Measurements from ENCODE around the gene CTPS2.

The CTPS2 gene

DNA sequence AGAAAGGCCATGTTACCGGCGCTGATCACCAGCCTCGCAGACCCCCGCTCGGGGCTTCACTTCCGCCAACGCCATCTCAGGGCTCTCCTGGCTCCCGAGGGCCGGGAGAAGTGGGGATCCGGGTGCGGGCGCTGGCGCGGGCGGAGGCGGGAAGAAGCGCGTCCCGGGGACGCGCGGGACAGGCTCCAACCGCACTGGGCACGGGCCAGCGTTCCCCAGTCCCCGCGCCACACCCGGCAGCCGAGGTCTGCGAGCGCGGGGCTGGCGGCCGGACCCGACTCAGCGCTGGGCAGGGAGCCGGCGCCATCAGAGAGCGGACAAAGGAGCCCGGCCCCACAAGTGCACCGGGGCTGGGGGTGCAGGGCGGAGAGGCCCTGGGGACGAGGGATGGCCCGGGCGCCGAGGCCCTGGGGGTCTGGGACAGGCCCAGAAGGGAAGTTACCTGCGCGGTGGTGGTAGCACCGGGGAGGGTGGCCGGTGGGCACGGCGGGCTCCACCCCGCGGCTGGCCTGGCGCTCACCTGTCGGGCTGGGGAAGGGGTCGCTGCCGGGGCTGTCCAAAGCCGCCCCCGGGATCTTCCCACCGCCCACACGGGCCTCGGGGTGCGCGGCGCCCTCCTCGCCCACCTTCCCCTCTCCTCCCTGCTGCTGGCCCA lies 449 bp downstream of the CTPS2 start:
- DNase-seq (ENCODE audit: low read depth in 2 of 2): no peak

DNA sequence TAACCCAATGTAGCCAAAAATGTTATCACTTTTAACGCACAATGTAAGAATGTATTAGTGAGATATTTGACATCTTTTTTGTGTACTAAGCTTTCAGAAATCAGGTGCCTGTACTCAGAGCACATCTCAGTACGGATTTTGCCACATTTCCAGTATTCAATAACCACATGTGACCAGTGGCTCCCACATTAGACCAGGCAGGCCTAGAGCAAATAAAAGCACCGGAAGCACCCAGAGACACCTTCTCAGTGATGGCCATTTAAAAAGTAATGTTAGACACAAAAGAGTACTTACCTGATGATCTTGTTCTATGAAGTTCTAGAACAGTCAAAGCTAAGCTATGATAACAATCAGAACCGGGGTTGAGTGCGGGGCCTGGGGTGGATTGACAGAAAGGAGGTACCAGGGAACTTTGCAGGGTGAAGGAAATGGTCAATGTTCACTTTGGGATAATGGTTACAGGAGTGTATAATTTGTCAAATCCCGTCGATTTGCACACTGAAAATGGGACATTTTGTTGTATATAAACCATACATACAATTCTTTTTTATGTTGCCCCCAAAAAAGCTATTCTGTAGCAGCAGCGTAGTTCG lies 1.2 kb downstream of the CTPS2 start:
- DNase-seq (ENCODE audit: low read depth in 2 of 2): no peak

DNA sequence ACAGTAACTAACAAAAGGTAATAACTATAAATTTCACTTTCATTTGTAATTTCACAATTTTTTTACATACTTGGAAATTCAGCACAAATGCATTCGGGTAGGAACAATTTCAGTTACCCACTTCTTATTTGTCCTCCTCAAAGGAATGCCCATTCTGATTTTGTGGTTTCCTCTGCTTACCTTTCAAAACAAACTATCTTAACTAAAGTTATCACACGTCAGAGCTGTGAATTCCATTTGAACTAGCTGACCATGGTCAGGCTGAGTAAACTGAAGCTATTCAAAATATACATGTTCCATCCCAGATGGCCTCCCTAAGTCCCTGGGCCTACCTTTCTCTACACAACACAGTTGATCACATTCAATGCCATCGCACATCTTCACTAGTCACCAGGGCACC lies 4.5 kb downstream of the CTPS2 start:
- no peak for DNase-seq (ENCODE audit: low read depth in 2 of 2)

DNA sequence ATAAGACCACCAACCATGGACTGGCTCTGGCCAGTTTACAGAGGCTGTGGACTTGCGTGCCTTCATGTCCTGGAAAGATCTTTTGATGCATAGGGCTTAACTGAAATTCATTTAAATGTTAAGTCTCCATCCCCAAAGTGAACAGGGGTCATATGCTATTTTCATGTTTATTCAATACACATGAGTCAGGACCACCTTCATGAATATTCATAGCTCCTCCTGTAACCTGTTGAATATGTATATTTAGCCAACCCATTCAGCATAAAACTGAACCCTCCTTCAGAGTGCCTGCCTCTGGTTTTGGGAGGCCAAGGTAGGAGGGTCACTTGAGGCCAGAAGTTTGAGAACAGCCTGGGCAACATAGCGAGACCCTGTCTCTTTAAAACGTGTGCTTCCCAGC lies 7.1 kb downstream of the CTPS2 start:
- no peak for DNase-seq (ENCODE audit: low read depth in 2 of 2)

DNA sequence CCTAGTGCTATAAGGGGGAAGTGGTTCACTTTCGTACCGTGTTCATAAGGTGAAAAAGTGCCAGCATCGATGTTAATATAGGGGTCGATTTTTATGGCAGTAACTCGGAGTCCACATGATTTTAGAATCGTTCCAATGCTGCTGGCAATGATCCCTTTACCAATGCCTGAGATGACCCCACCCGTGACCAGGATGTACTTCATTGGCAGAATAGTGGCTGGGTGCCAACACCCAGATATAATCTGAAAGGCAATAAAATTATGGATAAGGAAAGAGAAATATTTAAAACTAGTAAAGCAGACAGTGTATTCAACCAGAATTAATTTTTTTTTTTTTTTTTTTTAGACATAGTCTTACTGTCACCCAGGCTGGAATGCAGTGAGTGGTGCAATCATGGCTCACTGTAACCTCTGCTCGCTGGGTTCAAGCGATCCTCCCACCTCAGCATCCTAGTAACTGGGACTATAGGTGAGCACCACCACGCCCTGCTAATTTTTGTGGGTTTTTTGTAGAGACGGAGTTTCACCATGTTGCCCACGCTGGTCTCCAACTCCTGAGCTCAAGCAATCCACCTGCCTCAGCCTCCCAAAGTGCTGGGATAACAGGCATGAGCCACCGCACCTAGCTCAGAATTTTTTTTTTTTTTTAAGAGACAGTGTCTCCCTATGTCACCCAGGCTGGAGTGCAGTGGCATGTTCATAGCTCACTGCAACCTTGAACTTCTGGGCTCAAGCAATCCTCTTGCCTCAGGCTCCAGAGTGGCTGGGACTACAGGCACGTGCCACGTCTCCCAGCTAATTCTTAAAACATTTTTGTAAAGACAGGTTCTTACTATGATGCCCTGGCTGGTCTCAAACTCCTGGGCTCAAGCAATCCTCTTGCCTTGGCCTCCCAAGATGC lies 9.5 kb downstream of the CTPS2 start:
- DNase-seq (ENCODE audit: low read depth in 2 of 2): no peak

DNA sequence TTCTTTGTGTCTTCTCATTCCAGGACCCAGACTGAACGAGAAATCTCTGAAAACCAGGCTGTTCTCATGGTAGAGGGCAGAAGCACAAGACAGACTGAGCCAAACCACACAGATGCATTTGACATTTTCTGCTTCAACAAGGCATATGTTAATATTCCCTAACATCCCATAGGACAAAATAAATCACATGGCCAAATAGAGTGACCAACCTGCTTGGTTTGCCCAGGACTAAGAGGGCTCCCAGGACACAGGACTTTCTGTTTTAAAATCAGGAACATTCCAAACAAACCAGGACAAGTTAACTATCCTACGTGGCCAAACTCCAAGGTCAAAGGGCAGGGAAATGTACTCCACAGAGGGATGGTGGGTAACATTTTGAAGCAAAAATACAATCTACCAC lies 11.7 kb downstream of the CTPS2 start:
- DNase-seq (ENCODE audit: low read depth in 2 of 2): no peak

DNA sequence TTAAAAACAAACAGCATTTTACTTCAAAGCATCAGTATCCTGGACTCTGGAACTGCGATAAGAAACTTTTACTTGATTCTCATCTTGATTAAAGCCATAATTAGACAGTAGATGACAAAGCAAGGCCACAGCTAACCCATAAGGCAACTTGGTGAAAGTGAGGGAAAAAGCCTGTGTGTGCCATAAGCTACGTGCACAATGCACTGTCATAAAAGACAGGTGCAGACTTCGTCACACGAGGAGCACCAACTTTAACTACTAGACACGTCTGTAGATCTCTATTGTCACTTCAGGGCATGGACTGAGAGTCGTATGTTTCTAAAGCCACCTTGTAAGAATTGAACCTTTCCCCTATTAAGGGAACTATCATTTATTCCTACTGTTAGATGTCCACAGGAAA lies 13.1 kb downstream of the CTPS2 start:
- no peak for DNase-seq (ENCODE audit: low read depth in 2 of 2)

DNA sequence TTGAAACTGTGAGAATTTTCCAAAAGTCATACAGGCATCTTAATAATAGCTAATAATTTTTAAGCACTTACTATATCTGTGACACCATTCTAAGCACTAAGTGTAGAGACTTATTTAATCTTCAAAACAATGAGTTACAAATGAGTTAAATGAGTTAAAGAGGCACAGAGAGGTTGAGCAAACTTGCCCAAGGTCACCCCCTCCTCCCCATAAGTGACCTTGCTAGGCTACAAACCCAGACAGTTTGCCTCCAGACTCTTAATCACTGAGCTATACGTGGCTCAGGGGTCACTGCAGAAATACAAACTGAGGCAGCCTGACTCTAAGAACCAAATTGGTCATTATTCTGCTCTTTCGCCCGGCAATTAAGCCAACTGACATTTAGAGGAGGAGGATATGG lies 15.5 kb downstream of the CTPS2 start:
- DNase-seq (ENCODE audit: low read depth in 2 of 2): no peak

DNA sequence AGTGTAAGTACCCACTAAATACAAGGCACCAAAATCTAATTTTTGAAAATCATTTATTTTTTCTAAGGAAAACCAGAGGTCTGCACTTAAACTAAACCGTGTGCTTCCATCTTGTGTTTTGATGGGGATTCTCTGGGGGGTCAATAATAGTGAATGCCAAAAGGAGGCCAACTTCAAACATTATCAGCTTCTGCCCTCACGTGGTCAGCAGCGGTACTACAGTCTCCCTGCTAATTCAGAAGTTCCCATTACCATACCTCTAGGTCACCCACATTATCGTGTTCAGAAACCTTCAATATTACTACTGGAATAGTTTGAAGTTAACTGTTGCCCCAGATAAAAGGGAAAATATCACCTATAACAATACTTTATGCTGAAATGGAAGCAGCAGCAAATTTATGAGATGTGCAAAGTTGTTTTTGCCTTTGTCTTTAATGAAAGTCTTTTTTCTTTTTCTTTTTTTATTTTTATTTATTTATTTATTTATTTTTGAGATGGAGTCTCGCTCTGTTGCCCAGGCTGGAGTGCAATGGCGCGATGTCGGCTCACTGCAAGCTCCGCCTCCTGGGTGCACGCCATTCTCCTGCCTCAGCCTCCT lies 17.3 kb downstream of the CTPS2 start:
- DNase-seq (ENCODE audit: low read depth in 2 of 2): peak in 1 of 2 donors; percentile 15

DNA sequence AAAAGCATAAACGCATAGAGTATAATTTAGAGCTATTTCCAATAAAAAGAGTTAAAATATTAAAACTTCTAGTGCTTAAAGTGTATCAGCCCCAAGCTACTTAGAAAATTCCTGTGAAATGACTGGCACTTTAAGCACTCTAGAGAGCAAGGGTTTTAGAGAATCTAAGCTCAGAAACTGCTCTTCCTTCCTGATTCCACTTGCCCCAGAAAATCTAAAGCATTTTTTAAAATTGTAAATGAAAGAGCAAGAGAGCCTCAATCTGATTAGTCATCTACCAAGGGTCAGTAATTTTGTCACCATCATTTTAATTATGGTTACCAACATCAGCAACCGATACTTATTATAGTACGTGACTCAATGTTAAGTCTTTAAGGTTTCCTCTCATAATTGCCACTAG lies 25.0 kb downstream of the CTPS2 start:
- no peak for DNase-seq (ENCODE audit: low read depth in 2 of 2)

DNA sequence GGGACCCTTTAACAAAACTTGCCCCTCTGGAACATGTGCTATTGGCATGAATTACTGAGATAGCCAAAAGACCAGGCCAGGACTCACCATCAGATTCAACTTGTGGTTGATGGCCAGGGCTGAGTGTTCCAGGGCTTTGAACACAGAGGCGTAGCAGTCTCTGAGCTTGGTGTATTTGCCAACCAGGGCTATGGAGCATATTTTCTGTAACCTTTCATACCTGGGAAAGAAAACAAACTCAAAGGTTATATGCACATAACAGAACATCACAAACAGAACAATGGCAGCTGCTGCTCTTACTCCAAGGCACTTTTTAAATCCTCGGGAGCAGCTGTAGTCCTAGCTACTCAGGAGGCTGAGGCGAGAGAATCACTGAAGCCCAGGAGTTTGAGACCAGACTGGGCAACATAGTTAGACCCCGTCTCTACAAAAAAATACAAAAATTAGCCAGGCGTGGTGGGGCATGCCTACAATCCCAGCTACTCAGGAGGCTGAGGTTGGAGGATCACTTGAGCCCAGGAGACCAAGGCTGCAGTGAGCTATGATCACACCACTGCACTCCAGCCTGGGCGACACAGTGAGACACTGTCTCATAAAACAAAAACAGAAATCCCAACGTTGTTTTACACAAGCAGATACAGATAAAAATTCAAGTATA lies 29.3 kb downstream of the CTPS2 start:
- no peak for DNase-seq (ENCODE audit: low read depth in 2 of 2)

DNA sequence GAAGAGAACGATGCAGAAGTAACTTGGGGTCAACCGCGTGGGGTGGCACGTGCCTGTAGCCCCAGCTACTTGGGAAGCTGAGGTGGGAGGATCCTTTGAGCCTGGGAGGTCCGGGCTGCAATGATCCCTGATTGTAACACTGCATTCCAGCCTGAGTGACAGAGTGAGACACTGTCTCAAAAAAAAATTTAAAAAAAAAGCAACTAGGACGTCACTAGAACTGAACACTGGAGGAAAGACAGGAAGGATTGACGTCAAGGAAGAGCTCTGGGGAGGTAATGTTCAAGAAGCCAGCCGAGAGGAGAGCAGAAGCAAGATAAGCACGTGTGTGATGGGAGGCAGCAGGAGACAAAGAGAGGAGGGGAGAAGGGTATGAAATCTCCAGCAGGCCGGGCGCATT lies 33.8 kb downstream of the CTPS2 start:
- no peak for DNase-seq (ENCODE audit: low read depth in 2 of 2)

DNA sequence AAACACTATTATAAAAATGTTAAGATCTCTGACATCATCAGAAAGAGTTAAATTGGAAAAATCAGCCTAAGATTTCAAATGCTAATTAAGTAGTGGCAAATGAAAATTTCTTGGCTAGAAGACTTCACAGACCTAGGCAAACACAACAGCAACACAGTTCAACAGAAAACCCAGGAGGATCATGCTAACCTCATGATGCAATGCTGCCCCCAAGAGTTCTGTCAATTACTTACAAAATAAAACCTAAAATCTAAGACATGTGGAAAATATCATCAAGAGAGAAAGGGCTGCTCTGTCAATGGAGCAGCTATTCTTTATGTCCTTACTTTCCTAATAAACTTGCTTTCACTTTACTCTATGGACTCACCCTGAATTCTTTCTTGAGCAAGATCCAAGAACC lies 41.5 kb downstream of the CTPS2 start:
- DNase-seq (ENCODE audit: low read depth in 2 of 2): no peak

DNA sequence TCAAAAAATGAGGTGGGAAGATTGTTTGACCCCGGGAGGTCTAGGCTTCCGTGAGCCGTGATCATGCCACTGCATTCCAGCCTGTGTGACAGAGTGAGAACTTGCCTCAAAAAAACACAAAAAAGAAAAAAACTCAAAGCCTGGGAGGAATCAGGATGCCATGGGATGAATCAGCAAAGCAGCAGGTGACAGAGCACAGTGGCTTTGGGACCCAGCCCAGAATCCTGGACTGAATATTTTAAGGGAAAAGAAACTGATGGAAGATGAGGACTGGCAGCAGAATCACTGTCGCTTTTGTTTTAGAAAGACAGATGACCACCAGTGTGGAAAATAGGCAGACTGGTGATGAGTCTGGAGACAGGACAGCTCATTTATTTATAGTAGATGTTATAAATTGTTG lies 45.9 kb downstream of the CTPS2 start:
- DNase-seq (ENCODE audit: low read depth in 2 of 2): no peak

DNA sequence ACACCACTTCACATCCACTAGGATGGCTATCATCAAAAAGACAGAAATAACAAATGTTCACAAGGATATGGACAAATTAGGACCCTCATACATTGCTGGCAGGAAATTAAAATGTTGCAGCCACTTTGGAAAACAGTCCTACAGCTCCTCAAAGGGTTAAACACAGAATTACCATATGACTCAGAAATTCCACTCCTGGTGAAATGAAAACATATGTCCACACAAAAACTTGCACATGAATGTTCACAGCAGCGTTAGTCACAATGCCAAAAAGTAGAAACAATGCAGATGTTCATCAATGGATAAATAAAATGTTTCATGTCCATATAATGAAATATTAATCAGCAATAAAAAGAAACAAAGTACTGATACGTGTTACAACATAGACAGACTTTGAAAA lies 47.4 kb downstream of the CTPS2 start:
- no peak for DNase-seq (ENCODE audit: low read depth in 2 of 2)

DNA sequence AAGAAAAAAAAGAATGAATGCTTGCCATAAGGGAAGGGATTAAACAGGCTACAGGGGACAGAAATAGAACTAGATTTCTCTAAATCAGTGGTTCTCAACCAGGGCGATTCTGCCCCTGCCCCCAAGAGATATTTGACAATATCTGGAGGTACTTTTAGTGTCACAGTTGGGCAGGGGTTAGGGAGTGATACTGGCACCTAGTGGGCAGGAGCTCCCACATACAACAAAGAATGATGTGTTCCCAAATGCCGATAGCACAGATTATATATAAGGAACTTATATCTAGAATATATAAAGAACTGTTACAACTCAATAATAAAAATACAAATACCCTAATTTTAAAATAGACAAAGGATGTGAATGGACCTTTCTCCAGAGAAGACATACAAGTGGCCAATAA lies 47.8 kb downstream of the CTPS2 start:
- DNase-seq (ENCODE audit: low read depth in 2 of 2): no peak

DNA sequence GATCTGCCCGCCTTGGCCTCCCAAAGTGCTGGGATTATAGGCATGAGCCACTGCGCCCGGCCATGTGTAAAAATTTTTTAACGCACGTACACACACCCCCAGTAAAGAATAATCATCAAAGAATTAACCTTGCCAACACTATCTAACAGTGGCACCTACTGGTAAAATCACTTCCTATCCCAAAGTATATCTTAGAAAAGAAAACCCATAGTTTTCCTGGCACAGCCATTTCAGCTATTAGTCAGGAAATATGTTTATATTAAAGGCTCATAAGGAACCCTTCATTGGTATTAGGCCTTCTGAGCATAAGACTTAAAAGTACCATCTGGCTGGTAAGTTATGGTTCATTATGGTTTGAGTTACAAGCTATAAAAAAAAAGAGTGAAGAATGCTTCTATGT lies 48.4 kb downstream of the CTPS2 start:
- no peak for DNase-seq (ENCODE audit: low read depth in 2 of 2)

DNA sequence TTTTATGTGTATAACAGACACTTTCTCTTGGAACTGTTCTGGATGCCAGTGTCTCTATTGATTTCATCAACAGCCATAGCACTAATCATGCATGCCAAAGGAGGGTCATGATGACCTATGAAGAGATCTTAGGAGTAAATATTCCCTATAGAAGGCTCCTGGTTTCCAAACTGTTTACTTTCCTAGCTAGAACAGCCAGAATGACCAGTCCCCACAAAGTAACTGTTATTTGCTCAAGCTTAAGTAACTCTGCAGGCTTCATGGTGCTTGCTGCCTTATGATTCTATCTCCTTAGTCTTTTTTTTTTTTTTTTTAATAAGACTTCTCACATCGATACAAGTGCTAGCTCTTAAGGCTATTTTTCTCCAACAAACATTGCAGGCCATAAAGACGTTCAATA lies 50.1 kb downstream of the CTPS2 start:
- DNase-seq (ENCODE audit: low read depth in 2 of 2): no peak

DNA sequence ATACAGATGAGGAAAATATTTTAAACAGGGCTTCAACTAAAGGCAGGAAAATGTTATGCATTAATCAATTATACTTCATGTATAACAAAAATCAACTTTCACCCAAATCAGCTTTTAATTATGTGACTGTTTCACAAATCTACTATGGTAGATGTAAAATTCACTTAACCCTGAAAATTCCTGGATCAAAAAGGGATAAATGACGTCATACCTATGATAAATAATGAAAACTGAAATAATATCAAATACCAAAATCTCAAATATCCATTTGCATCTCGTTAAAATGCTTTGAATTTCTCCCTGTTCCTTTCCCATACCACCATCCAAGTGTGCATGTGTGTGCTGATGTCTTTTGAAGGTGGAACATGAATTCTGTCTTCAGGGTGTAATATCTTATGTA lies 51.0 kb downstream of the CTPS2 start:
- DNase-seq (ENCODE audit: low read depth in 2 of 2): no peak

DNA sequence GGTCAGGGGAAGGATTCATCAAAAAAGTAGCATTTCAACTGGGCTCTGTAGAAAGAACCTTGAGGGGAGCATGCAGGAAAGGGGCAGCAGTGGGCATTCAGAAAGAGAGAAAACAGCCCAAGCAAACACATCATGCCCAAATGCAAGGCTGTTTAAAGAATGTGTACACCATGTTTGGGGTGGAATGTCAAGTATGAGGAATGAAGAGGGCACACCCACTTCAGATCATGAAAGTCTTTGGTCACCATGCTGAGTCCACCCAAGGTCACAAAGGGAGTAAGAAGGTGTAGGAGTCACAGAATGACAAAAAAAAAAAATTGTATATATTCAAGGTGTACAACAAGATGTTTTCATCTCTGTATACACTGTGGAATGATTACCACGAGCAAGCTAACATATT lies 53.1 kb downstream of the CTPS2 start:
- no peak for DNase-seq (ENCODE audit: low read depth in 2 of 2)

DNA sequence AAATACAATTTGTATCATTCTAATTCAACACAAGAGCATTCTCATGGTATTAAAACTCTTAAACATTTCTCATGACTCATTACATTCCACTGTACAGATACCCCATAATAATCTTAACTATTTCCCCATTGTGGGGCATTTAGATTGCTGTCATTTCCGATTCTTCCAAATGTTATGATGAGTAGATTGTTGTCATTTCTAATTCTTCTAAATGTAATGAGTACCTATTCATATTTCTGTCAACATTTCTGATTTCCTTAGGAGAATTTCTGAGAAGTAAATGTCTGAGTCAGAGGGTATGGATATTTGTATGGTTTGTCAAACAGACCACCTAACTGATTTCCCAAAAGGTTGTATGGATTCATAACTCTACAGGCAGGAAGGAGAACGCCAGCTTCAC lies 54.2 kb downstream of the CTPS2 start:
- no peak for DNase-seq (ENCODE audit: low read depth in 2 of 2)

DNA sequence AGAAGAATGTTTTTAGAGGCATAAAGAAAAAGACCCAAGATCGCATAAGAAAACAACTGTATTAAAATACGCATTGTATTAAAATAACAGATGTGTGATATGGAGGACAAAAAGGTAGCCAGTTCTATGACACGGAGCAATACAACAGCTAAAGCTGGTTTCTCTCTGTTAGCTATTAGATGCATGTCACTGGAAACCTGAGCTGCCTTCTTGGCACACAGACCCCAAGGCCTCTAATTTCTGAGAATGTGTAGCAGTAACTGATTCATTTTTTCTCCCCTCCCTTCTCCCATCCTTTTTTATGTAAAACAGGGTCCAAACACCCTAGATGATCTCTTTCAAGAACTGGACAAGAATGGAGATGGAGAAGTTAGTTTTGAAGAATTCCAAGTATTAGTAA lies 58.4 kb downstream of the CTPS2 start:
- no peak for DNase-seq (ENCODE audit: low read depth in 2 of 2)

All from stimulated activated CD8-positive, alpha-beta memory T cell treated with anti-CD3 and anti-CD28 coated beads, Interleukin-15, amount 100 ng/mL, for 4 hours (primary cell).